Measurements from ENCODE around the gene EPB41L5. TPM values are rescaled to one million over a fixed set of nuclear protein-coding genes. Genes with fewer than 3 reads are reported as not detected.
"Not testable (repeated sequence)": the region's sequence is repeated elsewhere in the genome, so short reads cannot be mapped to it uniquely, and the experiment has no call there.

The EPB41L5 gene
- total RNA-seq, 2 donors from 2014 or later = 11.5 to 16.1 TPM

DNA sequence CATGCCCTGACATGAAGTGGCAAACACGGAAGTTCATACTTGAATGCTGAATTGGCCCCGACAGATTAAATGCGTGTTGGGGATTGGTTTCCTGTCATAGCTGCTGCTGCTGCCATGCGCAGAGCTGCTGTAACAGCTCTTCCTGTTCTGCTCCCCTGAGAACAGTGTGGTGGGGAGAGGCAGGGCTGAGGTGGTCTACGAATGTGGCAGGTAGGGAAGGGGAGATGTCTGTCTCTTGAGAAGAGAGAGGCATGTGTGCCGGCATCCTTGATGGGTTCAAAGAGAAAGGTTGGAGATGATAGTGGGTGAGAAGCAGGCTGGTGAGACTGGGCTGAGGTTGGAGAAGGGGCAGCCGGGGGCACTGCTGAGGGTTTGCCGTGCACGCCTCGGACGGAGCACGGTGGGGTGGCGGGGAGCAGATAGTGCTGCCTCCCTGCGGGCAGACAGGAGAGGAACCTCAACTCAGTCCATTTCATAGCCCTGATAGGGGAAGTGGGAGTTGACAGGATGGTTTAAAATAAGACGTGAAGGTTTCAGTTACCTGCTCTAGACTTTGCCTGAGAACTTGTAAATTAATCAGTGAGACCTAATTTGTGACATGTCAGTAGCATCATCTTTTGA lies 164.2 kb downstream of the EPB41L5 start:
- peak; percentile 83 for DNase-seq (ENCODE audit: low spot score)
- intact Hi-C loops (cut with DNase I) = loop anchor here in 1 of 2 donors (10.0 kb wide), 1 partner anchor 472 kb away; no protein-coding TSS in a partner anchor

DNA sequence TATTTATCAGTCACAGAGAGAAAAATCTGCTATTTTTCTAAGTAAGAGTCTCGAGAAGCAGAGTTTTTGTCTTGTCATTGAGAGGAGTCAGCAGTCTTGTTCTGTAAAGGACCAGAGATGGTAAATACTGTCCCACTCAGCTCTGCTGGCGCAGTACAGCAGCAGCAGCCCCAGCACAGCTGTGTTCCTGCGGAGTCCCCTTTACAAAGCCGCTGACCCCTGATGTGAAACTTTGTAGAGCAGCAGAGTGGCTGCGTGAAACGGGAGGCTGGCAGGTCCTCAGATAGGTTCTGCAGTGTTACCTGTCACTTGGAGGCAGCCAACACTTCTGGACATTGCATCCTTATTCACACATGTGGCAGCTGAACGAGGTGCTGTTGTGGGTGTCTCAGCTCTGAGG lies 165.1 kb downstream of the EPB41L5 start:
- no peak for DNase-seq (ENCODE audit: low spot score)
- intact Hi-C loops (cut with DNase I) = loop anchor here in 1 of 2 donors (10.0 kb wide), 1 partner anchor 473 kb away; no protein-coding TSS in a partner anchor

DNA sequence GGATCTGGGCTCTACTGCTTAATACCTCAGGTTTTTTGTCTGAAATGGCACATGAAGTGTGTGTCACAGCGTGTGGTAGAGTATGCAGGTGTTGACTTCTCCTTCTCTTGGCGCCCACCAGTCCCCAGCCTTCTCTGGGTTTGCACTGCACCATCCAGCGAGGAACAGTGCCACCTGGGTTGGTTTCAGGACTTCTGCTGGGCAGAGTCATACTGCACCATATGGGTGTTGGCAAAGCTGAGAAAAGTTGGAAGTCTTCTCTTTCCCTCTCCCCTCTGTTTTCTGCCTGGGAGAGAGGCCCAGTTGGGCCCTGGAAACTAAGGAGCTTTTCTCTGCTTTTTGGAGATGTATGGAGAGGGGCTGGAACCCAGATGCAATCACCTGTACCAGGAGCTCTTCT lies 166.5 kb downstream of the EPB41L5 start:
- DNase-seq (ENCODE audit: low spot score) = no peak
- intact Hi-C loops (cut with DNase I) = loop anchor here in 1 of 2 donors (10.0 kb wide), 1 partner anchor 475 kb away; no protein-coding TSS in a partner anchor

DNA sequence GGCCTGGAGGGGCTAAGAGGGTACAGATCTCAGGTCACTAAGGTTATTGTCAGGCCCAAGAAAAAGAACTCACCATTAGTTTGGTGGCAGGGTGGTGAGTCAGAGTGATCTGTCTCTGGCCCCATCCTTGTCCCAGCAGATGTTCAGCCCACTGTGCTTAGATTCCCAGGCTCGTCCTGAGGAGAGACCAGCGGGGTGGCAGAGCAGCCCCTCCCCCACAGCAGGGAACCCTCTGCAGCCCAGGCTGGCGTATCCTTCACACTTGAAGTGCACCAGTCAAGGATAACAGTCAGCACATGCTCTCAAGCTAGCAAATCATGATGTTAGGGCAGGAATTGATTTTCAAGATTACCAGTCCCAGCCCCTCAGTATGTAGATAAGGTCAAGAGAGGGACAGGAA lies 167.2 kb downstream of the EPB41L5 start:
- intact Hi-C loops (cut with DNase I) = no loop called here

GRCh38 chr2:120182019-120182560 lies 169.2 kb downstream of the EPB41L5 start:
- DNase-seq (ENCODE audit: low spot score) = no peak
- intact Hi-C loops (cut with DNase I) = no loop called here

More for the DNA sequence above, 167.2 kb downstream of the EPB41L5 start:
- no peak for DNase-seq (ENCODE audit: low spot score)

- no peak for DNase-seq (ENCODE audit: low spot score)
- intact Hi-C loops (cut with DNase I) = no loop called here
Observed at GRCh38 chr2:120189189-120189588, 176.3 kb downstream of the EPB41L5 start.

- DNase-seq (ENCODE audit: low spot score) = no peak
- intact Hi-C loops (cut with DNase I) = no loop called here
Observed at GRCh38 chr2:120192280-120192679, 179.4 kb downstream of the EPB41L5 start.

GRCh38 chr2:120195553-120195952 lies 182.7 kb downstream of the EPB41L5 start:
- no peak for DNase-seq (ENCODE audit: low spot score)
- intact Hi-C loops (cut with DNase I) = loop anchor here in 1 of 2 donors (1.0 kb wide), 1 partner anchor 8 kb away; no protein-coding TSS in a partner anchor

GRCh38 chr2:120199817-120200459 lies 187.1 kb downstream of the EPB41L5 start:
- intact Hi-C loops (cut with DNase I); DNase-seq (ENCODE audit: low spot score): not testable (repeated sequence)

GRCh38 chr2:120203251-120204021 lies 190.6 kb downstream of the EPB41L5 start:
- intact Hi-C loops (cut with DNase I) = loop anchor here in 1 of 2 donors (1.0 kb wide), 1 partner anchor 8 kb away; no protein-coding TSS in a partner anchor
- peak; percentile 74 for DNase-seq (ENCODE audit: low spot score)

- intact Hi-C loops (cut with DNase I) = no loop called here
Observed at GRCh38 chr2:120204022-120204405, 191.1 kb downstream of the EPB41L5 start.

DNA sequence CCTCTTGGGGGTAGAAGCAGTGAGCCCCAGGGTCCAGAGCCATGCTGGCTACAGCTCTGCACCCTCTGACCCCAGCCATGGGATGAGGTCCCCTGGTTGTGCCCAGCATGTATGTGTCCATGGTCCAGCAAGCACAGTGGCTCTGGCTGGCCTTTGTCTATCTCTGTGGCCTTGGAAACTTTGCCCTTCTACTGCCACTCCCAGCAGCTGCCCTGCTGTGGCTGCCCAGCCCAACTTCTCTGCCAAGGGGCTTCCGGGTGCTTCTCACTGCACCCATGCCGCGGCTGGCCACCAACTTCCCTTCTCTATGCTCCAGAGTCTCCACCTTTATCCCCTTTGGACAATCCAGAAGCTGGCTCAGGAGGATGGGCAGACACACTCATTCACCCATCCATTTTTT lies 191.5 kb downstream of the EPB41L5 start:
- DNase-seq (ENCODE audit: low spot score) = no peak

More at GRCh38 chr2:120204022-120204405, 191.1 kb downstream of the EPB41L5 start:
- no peak for DNase-seq (ENCODE audit: low spot score)

DNA sequence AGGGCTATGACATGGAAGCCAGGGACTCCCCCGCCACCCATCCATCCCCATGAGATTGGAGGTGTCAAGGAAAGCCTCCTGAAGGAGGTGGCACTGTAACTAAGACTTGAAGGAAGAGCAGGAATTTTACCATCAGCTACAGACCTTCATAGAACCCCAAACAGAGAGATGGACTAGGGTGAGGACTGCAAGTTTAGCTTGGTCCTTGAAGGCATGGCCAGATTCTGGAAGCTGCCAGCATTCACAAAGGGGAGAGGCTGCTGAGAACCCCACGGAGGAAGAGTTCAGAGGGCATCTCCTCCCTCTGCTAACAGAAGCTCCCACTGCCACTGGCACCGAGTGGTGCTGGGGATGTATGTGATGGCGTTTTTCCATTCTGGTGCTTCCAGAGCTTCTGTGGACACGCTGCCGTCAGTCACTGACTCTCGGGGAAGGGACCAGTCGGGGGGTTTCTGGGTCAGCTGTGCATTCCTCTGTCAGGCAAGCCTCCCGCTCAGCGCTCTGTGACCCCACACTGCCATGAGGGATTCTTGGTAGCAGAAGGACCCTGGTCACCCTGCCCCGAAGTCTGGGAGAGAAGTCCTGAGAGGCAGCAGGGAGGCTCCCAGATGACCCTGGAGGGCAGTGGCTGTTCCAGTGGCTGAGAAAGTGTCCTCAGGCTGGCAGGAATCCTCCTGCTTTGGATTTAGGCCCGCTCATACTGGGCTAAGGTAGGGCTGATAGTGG lies 192.2 kb downstream of the EPB41L5 start:
- intact Hi-C loops (cut with DNase I) = no loop called here
- DNase-seq (ENCODE audit: low spot score) = no peak

More for the DNA sequence above, 191.5 kb downstream of the EPB41L5 start:
- intact Hi-C loops (cut with DNase I) = no loop called here

GRCh38 chr2:120206022-120206581 lies 193.2 kb downstream of the EPB41L5 start:
- DNase-seq (ENCODE audit: low spot score) = no peak
- intact Hi-C loops (cut with DNase I) = no loop called here

GRCh38 chr2:120208381-120209353 lies 195.8 kb downstream of the EPB41L5 start:
- intact Hi-C loops (cut with DNase I) = no loop called here
- peak; percentile 65 for DNase-seq (ENCODE audit: low spot score)

DNA sequence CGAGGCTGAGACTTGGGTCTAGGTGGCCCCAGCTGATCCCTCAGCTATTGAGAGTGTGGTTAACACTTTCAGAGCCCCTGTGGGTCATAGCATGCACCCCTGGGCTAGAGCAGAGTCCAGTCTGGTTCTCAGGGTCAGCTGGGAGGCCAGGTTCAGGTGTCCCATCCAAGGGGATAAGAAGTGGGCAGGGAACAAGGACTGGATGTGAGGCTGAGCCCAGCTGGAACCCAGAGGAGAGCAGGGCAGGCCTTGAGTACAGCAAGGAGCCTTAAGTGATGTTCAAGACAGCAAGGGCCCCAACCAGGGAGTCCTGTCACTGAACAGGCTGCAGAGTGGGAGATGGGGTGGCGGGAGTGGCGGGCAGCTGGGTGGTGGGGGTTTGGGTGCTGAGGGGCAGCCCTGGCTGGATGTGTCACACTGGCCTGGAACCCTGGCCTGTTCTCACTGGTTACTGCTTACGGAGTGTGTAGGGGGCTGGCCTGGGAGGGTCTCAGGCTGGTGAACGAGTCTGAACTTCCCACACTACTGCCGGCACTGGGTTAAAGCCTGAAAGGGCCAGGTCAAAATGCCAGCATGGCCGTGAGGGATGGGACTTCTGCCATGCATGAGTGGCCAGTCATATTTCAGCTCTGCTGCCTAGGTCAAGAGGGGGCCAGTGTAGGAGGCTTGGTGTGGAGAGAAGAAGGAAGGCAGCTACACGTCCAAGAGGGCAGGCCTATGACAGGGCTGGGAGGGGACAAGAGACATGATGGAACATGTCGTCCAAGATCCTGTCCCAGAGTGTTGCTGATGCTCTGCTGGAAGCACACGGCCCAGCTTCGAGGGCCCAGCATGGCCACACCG lies 196.8 kb downstream of the EPB41L5 start:
- intact Hi-C loops (cut with DNase I) = no loop called here

DNA sequence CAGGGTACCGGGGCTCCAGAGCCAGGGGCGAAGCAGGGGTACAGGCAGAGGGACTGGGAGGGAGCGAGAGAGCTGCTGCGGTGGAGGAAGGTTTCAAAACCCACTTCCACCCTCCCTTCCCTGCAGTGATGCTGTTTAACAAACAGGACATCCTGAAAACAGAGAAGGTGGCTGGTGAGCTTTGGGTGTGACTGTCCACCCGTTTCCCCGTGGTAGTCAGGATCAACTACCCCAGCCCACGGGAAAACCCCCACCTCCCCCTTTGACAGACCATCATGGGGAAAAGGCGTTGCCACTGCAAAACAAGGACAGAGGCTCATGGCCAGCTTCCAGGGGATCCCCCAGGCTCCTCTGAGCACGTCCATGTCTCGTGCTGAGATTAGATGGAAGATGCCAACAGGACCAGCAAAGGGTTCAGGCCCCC lies 197.4 kb downstream of the EPB41L5 start:
- intact Hi-C loops (cut with DNase I) = no loop called here
- peak; percentile 72 for DNase-seq (ENCODE audit: low spot score)

More for the DNA sequence above, 196.8 kb downstream of the EPB41L5 start:
- DNase-seq (ENCODE audit: low spot score) = peak; percentile 72

Data from posterior vena cava (tissue), 2 donors.